ENCODE measurements around the gene SPIN1.
"Not testable (repeated sequence)": the region's sequence is repeated elsewhere in the genome, so short reads cannot be mapped to it uniquely, and the experiment has no call there.

Gene SPIN1

DNA sequence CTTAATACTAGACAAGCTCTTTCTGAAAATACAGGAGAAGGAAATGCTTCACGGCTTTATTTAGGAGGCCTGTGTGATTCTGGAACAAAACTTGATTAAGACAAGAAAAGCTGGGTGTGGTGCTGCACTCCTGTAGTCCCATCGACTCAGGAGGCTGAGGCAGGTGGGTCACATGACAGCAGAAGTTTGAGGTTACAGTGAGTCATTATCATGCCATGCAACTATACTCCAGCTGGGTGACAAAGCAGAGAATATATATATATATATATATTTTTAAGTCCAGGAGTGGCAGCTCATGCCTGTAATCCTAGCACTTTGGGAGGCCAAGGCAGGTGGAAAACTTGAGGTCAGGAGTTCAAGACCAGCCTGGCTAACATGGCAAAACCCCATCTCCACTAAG lies 33.1 kb upstream of the SPIN1 start:
- Histone ChIP-seq H3K4me3 (IDR thresholded peaks at IDR 0.05; ENCODE audit: insufficient read depth, low read depth, low read length) (no peak overlapping the region), H3K36me3 (ENCODE audit: insufficient read depth) (no peaks in the 10 kb centered on the region), H3K4me2 (no peak overlapping the region), H3K27me3 (ENCODE audit: insufficient read depth, low read depth) (no peaks in the 10 kb centered on the region), H3K4me1 (ENCODE audit: low read depth, poor library complexity, severe bottlenecking) (no peaks in the 10 kb centered on the region), H4K20me1 (ENCODE audit: insufficient read depth) (no peaks in the 10 kb centered on the region), H3K79me2 (ENCODE audit: insufficient read depth, low read depth) (no peaks in the 10 kb centered on the region), H3K9ac (no peak overlapping the region), H2AFZ (ENCODE audit: low read depth) (no peak overlapping the region), H3K27ac (no peak overlapping the region)
- no peak for TF ChIP-seq CTCF (conservative IDR thresholded peaks at IDR 0.05; ENCODE audit: low read depth, low read length)

GRCh38 chr9:88357250-88357649 lies 31.0 kb upstream of the SPIN1 start:
- not testable (repeated sequence) for H3K4me2 ChIP-seq; H3K4me1 ChIP-seq (ENCODE audit: low read depth, poor library complexity, severe bottlenecking); H2AFZ ChIP-seq (ENCODE audit: low read depth); H3K79me2 ChIP-seq (ENCODE audit: insufficient read depth, low read depth); H3K4me3 ChIP-seq (IDR thresholded peaks at IDR 0.05; ENCODE audit: insufficient read depth, low read depth, low read length); H3K9ac ChIP-seq; H3K27ac ChIP-seq; H3K27me3 ChIP-seq (ENCODE audit: insufficient read depth, low read depth); H3K36me3 ChIP-seq (ENCODE audit: insufficient read depth); H4K20me1 ChIP-seq (ENCODE audit: insufficient read depth)

GRCh38 chr9:88358723-88359122 lies 29.5 kb upstream of the SPIN1 start:
- no peak overlapping the region for H3K4me3 ChIP-seq (IDR thresholded peaks at IDR 0.05; ENCODE audit: insufficient read depth, low read depth, low read length)
- H3K9ac ChIP-seq, result no peak overlapping the region
- no peaks in the 10 kb centered on the region for H3K4me1 ChIP-seq (ENCODE audit: low read depth, poor library complexity, severe bottlenecking)
- H3K27me3 ChIP-seq (ENCODE audit: insufficient read depth, low read depth), result no peaks in the 10 kb centered on the region
- TF ChIP-seq CTCF (conservative IDR thresholded peaks at IDR 0.05; ENCODE audit: low read depth, low read length), result no peak
- H3K79me2 ChIP-seq (ENCODE audit: insufficient read depth, low read depth), result no peaks in the 10 kb centered on the region
- H3K27ac ChIP-seq, result no peak overlapping the region
- no peaks in the 10 kb centered on the region for H4K20me1 ChIP-seq (ENCODE audit: insufficient read depth)
- no peak overlapping the region for H2AFZ ChIP-seq (ENCODE audit: low read depth)
- H3K36me3 ChIP-seq (ENCODE audit: insufficient read depth), result no peaks in the 10 kb centered on the region
- no peak overlapping the region for H3K4me2 ChIP-seq

DNA sequence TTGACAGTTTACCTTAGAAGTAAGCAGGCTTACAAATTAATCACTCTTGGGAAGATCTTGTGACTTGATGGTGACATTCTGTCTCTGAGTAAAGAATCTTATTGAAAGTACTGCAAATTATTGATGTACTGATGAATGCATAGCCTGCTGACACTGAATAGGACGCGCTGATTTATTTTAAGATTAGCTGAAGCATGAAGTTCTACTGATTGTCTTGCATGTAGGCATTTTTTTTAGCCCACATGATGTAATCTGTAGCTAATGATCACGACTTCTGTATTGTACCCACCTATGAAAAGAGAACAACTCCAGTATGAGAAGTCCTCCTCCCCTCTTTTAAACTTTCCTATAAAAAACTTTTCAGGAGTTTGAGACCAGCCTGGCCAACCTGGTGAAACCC lies 28.3 kb upstream of the SPIN1 start:
- H3K4me1 ChIP-seq (ENCODE audit: low read depth, poor library complexity, severe bottlenecking), result no peaks in the 10 kb centered on the region
- TF ChIP-seq CTCF (conservative IDR thresholded peaks at IDR 0.05; ENCODE audit: low read depth, low read length), result no peak
- H3K79me2 ChIP-seq (ENCODE audit: insufficient read depth, low read depth), result no peaks in the 10 kb centered on the region
- H2AFZ ChIP-seq (ENCODE audit: low read depth), result no peak overlapping the region
- H4K20me1 ChIP-seq (ENCODE audit: insufficient read depth), result no peaks in the 10 kb centered on the region
- no peak overlapping the region for H3K4me2 ChIP-seq
- no peaks in the 10 kb centered on the region for H3K36me3 ChIP-seq (ENCODE audit: insufficient read depth)
- no peaks in the 10 kb centered on the region for H3K27me3 ChIP-seq (ENCODE audit: insufficient read depth, low read depth)
- H3K27ac ChIP-seq, result no peak overlapping the region
- no peak overlapping the region for H3K4me3 ChIP-seq (IDR thresholded peaks at IDR 0.05; ENCODE audit: insufficient read depth, low read depth, low read length)
- no peak overlapping the region for H3K9ac ChIP-seq

DNA sequence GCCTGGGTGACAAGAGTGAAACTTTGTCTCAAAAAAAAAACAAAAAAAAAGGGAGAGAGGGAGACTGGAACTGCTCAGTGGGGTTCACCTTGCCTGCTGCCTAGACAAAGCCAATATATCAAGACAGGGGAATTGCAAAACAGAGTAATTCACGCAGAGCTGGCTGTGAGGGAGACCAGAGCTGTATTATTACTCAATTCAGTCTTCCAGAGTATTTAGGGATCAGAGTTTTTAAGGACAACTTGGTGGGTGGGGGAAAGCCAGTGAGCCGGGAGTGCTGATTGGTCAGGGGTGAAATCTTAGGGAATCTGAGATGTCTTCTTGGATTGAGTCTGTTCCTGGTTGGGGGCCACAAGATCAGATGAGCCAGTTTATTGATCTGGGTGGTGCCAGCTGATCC lies 25.6 kb upstream of the SPIN1 start:
- H3K27me3 ChIP-seq (ENCODE audit: insufficient read depth, low read depth), result no peaks in the 10 kb centered on the region
- H3K4me1 ChIP-seq (ENCODE audit: low read depth, poor library complexity, severe bottlenecking), result no peaks in the 10 kb centered on the region
- H3K4me2 ChIP-seq, result no peak overlapping the region
- H4K20me1 ChIP-seq (ENCODE audit: insufficient read depth), result no peaks in the 10 kb centered on the region
- H3K4me3 ChIP-seq (IDR thresholded peaks at IDR 0.05; ENCODE audit: insufficient read depth, low read depth, low read length), result no peak overlapping the region
- H3K9ac ChIP-seq, result no peak overlapping the region
- H3K36me3 ChIP-seq (ENCODE audit: insufficient read depth), result no peaks in the 10 kb centered on the region
- no peak for TF ChIP-seq CTCF (conservative IDR thresholded peaks at IDR 0.05; ENCODE audit: low read depth, low read length)
- H3K27ac ChIP-seq, result no peak overlapping the region
- H3K79me2 ChIP-seq (ENCODE audit: insufficient read depth, low read depth), result no peaks in the 10 kb centered on the region
- no peak overlapping the region for H2AFZ ChIP-seq (ENCODE audit: low read depth)

Measured in KMS-11 (cell line).